Small intestine (tissue), 4 donors: ENCODE data around the gene CDH5. TPM values are rescaled to one million over a fixed set of nuclear protein-coding genes. Genes with fewer than 3 reads are reported as not detected.

ENCODE experiments used
- polyA plus RNA-seq, 4 donors: library from polyadenylated mRNA; stranded (reverse) in 3 of 4; unstranded in 1 of 4; fragments of 200-250 nt in 3 of 4; fragments of 120-200 nt in 1 of 4; gene quantifications; one replicate each; pipeline versions ENCODE4 v1.2.1 to v1.2.3, GENCODE V29; 2013
- donor health status: healthy with polysubstance abuse.
- donor health status: Bipolar disorder and iron deficiency.
- donor health status: healthy.

Gene CDH5
- polyA plus RNA-seq, 4 donors, result 0.45 to 28.8 (median 7.6) TPM

Other genes starting within 250 kb of the CDH5 start
- under 1 TPM in 2 of 4 donors, not detected in 2; 0.59 to 0.64 TPM for gene BEAN1, start 60.6 kb downstream of the CDH5 start, polyA plus RNA-seq
- gene TK2, start 183.4 kb downstream of the CDH5 start, polyA plus RNA-seq, result 10 to 100 TPM in 3 of 4 donors, 1 to 10 TPM in 1; 9.2 to 21.3 (median 12.6) TPM
- gene CKLF, start 185.9 kb downstream of the CDH5 start, polyA plus RNA-seq, result 10 to 100 TPM; 24.7 to 55.1 (median 35.4) TPM
- gene CMTM1, start 199.7 kb downstream of the CDH5 start, polyA plus RNA-seq, result 1 to 10 TPM in 1 of 4 donors, under 1 TPM in 1, not detected in 2; 0.36 to 2.4 TPM
- gene CMTM2, start 212.8 kb downstream of the CDH5 start, polyA plus RNA-seq, result under 1 TPM in 2 of 4 donors, not detected in 2; 0.07 to 0.19 TPM
- 10 to 100 TPM in 2 of 4 donors, 1 to 10 TPM in 2; 2.2 to 14.7 (median 11.0) TPM for gene CMTM3, start 238.0 kb downstream of the CDH5 start, polyA plus RNA-seq